ENCODE data around the gene TAAR1.
"Not testable (repeated sequence)": the region's sequence is repeated elsewhere in the genome, so short reads cannot be mapped to it uniquely, and the experiment has no call there.

DNA sequence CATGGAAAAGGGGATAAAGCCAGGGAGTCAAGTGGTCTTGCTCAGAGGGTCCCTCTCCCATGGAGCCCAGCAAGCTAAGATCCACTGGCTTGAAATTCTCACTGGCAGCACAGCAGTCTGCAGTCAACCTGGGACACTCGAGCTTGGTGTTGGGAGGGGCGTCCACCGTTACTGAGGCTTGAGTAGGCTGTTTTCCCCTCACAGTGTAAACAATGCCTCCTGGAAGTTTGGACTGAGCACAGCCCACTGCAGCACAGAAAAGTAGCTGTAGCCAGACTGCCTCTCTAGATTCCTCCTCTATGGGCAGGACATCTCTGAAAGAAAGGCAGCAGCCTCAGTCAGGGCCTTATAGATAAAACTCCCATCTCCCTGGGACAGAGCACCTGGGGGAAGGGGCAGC, 23.7 kb downstream of the TAAR1 start:
- TF ChIP-seq CTCF (IDR thresholded peaks at IDR 0.05; ENCODE audit: insufficient read depth, low read length, poor library complexity, severe bottlenecking); EZH2phosphoT487 (conservative IDR thresholded peaks at IDR 0.05; ENCODE audit: low read length): not testable (repeated sequence)

Measured in SU-DHL-6 (cell line).